Measurements from ENCODE around the gene XRN1. TPM values are rescaled to one million over a fixed set of nuclear protein-coding genes. Genes with fewer than 3 reads are reported as not detected.

XRN1 gene
- total and polyA plus RNA-seq, 2 of the 8 experiments (the other 6 are each of a cell fraction or from before 2014, with no cell fraction given) = 1.9 to 17.2 TPM

DNA sequence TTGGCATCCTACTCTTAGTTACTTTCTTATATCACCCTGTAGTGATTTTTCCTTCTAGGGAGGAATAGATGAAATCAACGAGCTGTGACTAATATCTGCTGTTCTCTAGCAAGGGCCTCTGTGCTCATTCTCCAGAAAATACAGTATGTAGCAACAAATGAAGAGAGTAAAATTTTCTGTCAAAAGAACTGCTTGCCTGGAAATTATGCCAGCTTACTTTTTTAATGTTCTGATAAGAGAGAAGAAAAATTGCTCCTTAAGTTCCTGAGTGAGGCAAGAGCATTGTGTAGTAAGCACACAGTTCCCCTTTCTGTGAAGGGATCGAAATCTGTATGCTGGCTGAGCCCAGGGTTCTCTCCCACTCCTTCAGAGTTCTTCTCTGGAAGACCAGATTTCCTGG, 171.1 kb downstream of the XRN1 start:
- Histone ChIP-seq H3K27me3 (replicated peaks in 1 of 4; ENCODE audit: control insufficient read depth in 3 of 4, extremely low read depth in 1 of 4, insufficient read depth in 3 of 4, low read length in 3 of 4) (peaks cover 0 to 5% (median 5%) of the 10 kb centered on the region in 4 experiments; a peak in 5 of 7 replicates), H3K79me2 (ENCODE audit: control insufficient read depth in 1 of 2, insufficient read depth in 2 of 2, low read length in 2 of 2) (no peaks in the 10 kb centered on the region), H3K9ac (replicated peaks in 1 of 4; ENCODE audit: extremely low read depth in 1 of 4, low read depth in 3 of 4, low read length in 3 of 4) (no peak overlapping the region), H3K4me3 (ENCODE audit: extremely low read depth in 1 of 4, insufficient read depth in 2 of 4, low read depth in 3 of 4, low read length in 4 of 4) (no peak overlapping the region), H2BK12ac (ENCODE audit: low read depth, low read length) (no peak overlapping the region), H4K5ac (ENCODE audit: insufficient read length, low read depth, low read length) (no peak overlapping the region), H3K4me2 (ENCODE audit: insufficient read depth in 1 of 2, low read depth in 2 of 2, low read length in 2 of 2) (no peak overlapping the region), H3K56ac (replicated peaks; ENCODE audit: insufficient read length, low read depth, low read length) (no peak overlapping the region), H3K23me2 (ENCODE audit: low read depth, low read length) (no peaks in the 10 kb centered on the region), H3K79me1 (ENCODE audit: low read depth, low read length) (no peaks in the 10 kb centered on the region), H3K9me3 (ENCODE audit: insufficient read depth in 2 of 2, low read depth in 1 of 2, low read length in 1 of 2) (peaks cover 5 to 7% of the 10 kb centered on the region in 2 experiments; a peak in 2 of 4 replicates), H3K23ac (ENCODE audit: insufficient read length) (no peak overlapping the region), H3K27ac (ENCODE audit: low read depth, low read length) (no peak overlapping the region), H2BK120ac (replicated peaks; ENCODE audit: low read depth, low read length) (no peak overlapping the region), H2BK15ac (ENCODE audit: low read length) (no peak overlapping the region), H3K14ac (ENCODE audit: insufficient read length) (no peak overlapping the region), H2AFZ (ENCODE audit: low read length) (no peak overlapping the region), H4K8ac (ENCODE audit: extremely low read depth, insufficient read depth, low read length) (no peak overlapping the region), H4K91ac (replicated peaks; ENCODE audit: insufficient read length, low read length) (no peak overlapping the region), H4K20me1 (replicated peaks in 1 of 2; ENCODE audit: control insufficient read depth in 1 of 2, insufficient read depth in 2 of 2, low read length in 2 of 2) (no peaks in the 10 kb centered on the region), H3K36me3 (ENCODE audit: control insufficient read depth in 2 of 4, insufficient read depth in 4 of 4, low read length in 3 of 4) (no peaks in the 10 kb centered on the region), H2BK20ac (ENCODE audit: low read length) (no peak overlapping the region), H3K4ac (replicated peaks; ENCODE audit: insufficient read length, low read depth, low read length) (no peak overlapping the region), H2AK5ac (ENCODE audit: low read depth, low read length) (no peak overlapping the region), H3K18ac (ENCODE audit: extremely low read depth, low read length) (no peak overlapping the region), H2BK5ac (ENCODE audit: low read depth, low read length) (no peak overlapping the region), H3K4me1 (replicated peaks in 1 of 4; ENCODE audit: control insufficient read depth in 3 of 4, insufficient read depth in 4 of 4, low read length in 3 of 4) (no peaks in the 10 kb centered on the region)
- WGBS, 2 experiments (ENCODE audit: extremely low coverage in 1 of 2, insufficient coverage in 1 of 2, insufficient read length in 1 of 2, insufficient replicate concordance in 2 of 2, low coverage in 1 of 2, low lambda C conversion rate in 2 of 2, missing lambda C conversion rate in 1 of 2) = 89% methylated on average over 2 of the region's 2 CpGs; no CpG with 5 or more reads in 1 of the 2 experiments
- DNase-seq (ENCODE audit: low read depth in 1 of 2, low spot score in 2 of 2) (no peak), FAIRE-seq (no peak)
- POLR2A ChIA-PET (ENCODE audit: partially characterized antibody) = no interaction called here
- CTCF ChIA-PET (ENCODE audit: partially characterized antibody) = interaction anchor here (0.9 to 1.3 kb wide), 2 partner anchors 95 to 149 kb away, joined by 3 to 6 read pairs; no protein-coding TSS in a partner anchor
- no peak for TF ChIP-seq BCL11A (IDR thresholded peaks at IDR 0.05; ENCODE audit: low read depth in 2 of 2, low read length in 2 of 2)
- no peak for TF ChIP-seq TAF1 (IDR thresholded peaks at IDR 0.05; ENCODE audit: low read depth, low read length)
- no peak for TF ChIP-seq JUND (IDR thresholded peaks at IDR 0.05; ENCODE audit: low read length)
- TF ChIP-seq POLR2A (IDR thresholded peaks at IDR 0.05; ENCODE audit: control extremely low read depth in 1 of 2, low read depth in 2 of 2, low read length in 2 of 2) = no peak
- no peak for TF ChIP-seq SAP30 (IDR thresholded peaks at IDR 0.05; ENCODE audit: insufficient read depth, insufficient replicate concordance, low read length)
- TF ChIP-seq CBX5 (IDR thresholded peaks at IDR 0.05; ENCODE audit: low read depth, low read length) = no peak
- TF ChIP-seq KDM1A (IDR thresholded peaks at IDR 0.05; ENCODE audit: borderline replicate concordance, low read length) = no peak
- TF ChIP-seq CHD1 (IDR thresholded peaks at IDR 0.05; ENCODE audit: low read depth, low read length) = no peak
- TF ChIP-seq, protein P1, sequence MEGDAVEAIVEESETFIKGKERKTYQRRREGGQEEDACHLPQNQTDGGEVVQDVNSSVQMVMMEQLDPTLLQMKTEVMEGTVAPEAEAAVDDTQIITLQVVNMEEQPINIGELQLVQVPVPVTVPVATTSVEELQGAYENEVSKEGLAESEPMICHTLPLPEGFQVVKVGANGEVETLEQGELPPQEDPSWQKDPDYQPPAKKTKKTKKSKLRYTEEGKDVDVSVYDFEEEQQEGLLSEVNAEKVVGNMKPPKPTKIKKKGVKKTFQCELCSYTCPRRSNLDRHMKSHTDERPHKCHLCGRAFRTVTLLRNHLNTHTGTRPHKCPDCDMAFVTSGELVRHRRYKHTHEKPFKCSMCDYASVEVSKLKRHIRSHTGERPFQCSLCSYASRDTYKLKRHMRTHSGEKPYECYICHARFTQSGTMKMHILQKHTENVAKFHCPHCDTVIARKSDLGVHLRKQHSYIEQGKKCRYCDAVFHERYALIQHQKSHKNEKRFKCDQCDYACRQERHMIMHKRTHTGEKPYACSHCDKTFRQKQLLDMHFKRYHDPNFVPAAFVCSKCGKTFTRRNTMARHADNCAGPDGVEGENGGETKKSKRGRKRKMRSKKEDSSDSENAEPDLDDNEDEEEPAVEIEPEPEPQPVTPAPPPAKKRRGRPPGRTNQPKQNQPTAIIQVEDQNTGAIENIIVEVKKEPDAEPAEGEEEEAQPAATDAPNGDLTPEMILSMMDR (IDR thresholded peaks at IDR 0.05; ENCODE audit: control extremely low read depth in 1 of 3, insufficient read depth in 1 of 3, low read depth in 1 of 3, low read length in 3 of 3) = no peak
- no peak for TF ChIP-seq SRF (IDR thresholded peaks at IDR 0.05; ENCODE audit: low read depth, low read length)
- TF ChIP-seq EZH2 (IDR thresholded peaks at IDR 0.05; ENCODE audit: low read depth, low read length, severe bottlenecking) = no peak
- no peak for TF ChIP-seq TCF12 (IDR thresholded peaks at IDR 0.05; ENCODE audit: low read depth, low read length)
- TF ChIP-seq CREB1 (IDR thresholded peaks at IDR 0.05) = no peak
